Eye (tissue), 1 donor: Measurements from ENCODE around the gene MCTP1.

Experiments
- DNase-seq: peaks from one replicate; pipeline ENCODE4 v3.0.0-alpha.2; 2015

The MCTP1 gene

DNA sequence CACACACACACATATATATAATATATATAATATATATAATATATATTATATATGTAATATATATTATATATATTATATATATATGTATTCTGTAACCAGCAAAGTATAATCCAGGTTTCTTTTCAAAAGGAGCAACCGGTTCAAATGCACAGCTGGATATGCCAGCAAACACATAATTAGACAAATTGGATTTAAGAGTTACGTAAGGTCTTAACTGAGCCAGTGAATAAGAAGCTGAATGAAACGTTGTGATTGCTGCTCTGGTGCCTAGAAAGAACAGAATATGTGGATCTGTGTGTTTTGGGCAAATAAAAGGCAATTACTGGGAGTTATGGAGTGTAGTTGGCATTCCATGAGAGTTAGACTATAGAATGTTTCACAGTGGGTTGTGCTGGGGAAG, 488.3 kb downstream of the MCTP1 start:
- no peak for DNase-seq

DNA sequence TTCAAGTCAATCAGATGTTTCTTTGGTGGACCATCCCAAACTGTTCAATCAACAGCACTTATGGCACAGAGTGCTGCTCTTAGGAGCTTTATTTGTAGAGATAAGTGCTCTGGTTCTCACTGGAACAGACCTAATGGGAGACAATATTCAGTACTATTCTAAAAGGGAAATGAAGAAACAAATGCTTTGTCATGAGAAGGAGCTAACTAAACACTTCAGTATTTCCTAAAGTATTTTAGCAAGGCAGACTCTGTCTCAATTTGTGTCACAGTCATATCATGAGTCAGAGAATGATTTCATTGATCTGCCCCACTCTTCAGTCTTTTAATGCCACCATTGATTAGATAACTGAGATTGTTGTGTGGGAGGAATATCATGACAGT, 491.1 kb downstream of the MCTP1 start:
- DNase-seq = no peak

DNA sequence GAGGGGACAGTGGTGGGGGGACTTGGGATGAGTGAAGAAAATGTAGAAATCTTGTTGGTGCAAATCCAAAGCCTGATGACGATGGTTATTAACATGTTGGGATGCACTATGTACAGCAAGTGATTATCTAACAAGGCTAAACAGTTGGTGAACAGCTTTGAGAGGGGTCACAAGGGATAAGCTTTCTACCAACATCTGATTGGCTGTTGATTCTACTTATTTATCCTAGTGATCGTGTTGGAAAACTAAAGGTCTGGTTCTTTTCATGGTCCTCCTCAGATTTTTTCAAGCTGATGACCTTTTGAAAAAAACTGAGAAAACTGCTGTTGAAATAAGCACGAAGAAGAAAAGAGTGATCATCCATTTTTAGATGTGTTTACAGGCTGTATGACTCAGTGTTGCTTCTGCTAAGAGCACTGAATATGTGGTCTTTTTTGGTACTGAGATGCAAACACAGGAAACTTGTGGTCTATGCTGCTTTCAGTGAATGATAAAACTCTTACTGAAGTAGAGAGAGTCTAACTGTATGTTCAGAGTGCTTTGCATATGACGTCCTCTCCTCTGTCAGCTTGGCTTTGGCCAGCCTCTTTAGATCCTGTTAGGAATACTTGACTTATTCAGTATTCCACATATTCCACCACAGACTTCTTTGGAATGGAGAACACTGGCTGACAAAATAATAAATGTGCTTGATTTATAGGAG, 491.6 kb downstream of the MCTP1 start:
- no peak for DNase-seq

DNA sequence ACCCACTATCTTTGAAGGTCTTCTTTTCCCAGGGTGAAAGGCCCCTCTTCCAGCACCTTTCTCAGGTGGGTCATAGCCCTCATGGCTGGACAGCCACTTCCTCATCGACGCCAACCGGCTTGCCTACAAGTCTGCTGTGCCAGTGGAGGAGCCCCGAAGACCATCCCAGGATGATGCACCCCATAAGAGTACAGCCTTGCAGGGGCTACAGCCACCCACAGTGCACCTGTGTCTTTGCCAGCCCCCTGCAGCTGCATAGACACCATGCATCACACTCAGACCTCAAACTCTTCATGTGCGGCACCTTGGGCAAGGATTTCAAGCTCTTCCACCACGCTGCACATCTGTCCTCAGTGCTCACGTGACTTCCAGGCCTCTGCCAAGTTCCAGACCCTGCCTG, 493.1 kb downstream of the MCTP1 start:
- DNase-seq = no peak

DNA sequence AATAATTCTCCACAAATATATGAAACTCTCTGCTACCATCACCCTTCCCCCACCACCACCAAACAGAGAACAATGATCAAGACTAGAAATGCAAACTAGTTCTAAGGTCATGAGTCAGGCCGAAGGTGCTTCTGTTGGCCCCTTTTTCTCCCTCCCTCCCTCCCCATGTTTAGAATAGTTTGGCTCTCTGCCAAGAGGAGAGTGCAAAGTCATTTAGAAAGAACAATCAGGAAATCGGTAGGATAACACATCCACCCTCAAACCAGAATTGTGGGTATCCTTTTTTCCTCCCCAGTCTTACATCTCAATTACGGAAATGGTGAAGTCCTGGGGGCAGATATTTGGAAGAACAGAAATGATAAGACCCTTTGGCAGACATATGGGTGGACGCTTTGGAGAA, 496.4 kb downstream of the MCTP1 start:
- DNase-seq = no peak

DNA sequence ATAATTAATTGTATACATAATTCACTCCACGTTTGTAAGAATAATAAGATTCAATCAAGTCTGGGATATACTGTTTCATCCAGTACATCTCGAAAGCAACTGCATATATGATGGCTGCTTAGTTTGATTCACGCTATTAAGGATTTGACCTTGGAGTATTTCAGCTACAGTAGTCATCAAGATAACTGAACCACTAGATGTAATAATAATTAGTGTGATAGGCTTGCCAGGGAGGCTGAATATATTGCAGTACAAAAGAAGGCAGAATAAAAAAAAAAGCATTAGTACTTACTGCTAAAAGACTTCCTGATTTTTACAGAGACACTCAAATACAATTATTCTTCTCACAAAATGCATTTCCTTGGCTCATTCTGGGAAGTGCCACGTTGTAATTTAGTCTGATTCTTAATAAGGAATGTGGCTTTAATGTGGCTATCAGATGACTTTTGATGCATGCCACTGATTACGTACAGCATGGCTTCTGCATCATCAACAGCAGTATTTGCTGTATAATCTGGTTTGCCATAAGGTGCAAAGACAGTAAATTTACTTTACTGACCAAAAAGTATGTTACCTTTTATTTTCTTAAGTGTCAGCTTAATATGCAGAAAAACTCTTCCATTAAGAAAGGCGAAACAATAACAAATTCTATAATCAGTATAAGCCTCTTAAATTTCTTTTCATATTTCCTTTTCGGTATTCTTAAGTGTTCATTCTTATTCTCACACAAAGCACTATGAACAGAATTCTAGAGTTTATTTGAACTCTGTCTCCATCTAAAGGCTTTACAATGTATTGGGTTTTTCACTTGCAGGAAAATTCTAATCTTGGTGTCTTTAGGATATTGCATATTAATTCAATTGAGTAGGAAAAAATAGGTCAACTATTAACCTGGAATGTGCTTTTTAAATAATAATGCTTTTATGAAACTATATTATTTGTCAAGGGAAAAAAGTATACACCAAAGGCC, 500.1 kb downstream of the MCTP1 start:
- no peak for DNase-seq

DNA sequence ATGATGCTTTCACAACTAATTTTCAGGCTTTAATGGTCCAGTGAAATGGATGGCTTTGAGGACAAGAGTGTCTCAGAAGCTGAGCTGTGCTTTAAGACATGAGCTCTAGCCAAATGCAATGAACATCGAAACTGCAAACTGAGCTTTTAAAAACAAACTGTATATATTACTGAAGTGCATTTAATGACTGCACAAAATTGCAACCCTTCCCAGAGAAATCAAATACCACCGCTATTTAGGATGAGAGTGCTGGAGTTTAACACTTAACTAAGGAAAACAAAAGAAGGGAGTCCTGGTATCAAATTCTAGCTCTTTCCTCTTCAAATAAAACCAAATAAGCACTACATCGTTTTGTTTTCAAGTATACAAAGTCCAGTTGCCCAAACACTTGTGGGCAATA, 502.5 kb downstream of the MCTP1 start:
- DNase-seq = no peak

DNA sequence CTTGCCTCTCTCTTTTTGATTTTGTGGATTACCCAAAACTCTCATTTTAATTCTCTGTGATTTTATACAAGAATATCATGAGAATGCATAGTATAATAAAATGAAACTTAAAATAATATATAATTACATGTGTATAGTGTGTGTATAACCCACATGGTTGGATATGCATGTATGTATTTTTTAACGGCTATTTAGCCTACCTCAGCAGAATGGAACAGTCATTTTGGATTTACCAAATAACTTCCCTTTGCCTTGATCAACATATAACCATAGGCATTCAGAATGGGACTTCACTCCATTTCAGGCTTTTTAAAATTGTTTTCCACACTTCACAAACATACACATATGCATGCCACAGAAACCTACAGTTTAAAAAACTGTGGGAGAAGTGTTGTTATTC, 505.2 kb downstream of the MCTP1 start:
- DNase-seq = no peak

DNA sequence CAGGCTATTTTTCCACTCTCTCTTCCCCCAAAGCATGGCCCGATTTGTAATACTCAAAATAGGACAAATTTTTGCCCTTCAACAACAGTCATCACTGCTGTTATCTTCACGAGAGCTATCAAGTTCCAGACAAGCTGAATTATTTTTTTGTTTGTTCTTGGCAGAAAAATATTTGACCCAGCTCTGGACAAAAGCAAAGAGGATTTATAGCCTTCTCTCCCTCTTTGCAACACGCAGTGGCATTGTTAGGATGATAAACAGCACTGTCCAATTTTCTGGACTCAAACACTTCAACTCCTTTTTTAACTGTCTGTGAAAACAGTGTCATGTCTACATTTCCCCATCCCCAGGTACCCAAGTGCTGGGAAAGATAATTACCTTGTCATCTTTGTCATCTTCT, 506.2 kb downstream of the MCTP1 start:
- DNase-seq = no peak

DNA sequence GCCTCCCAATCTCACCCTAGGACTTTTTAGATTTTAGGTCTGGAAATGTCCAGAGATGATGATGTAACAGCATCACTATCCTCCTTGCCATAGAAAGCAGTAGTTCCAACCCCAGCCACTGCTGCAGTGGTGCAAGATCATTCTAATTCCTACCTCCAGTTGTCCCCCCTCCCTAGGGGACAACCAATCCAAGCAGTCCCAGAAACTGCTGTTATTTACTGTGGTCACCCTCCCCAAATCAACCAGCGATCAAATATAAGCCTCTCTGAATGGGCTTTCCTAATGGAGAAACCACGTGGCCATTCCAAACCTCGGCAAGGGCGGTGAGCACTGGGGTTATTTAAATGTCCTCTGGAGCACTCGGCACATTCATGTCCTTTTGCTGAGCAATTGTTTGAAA, 506.6 kb downstream of the MCTP1 start:
- no peak for DNase-seq

DNA sequence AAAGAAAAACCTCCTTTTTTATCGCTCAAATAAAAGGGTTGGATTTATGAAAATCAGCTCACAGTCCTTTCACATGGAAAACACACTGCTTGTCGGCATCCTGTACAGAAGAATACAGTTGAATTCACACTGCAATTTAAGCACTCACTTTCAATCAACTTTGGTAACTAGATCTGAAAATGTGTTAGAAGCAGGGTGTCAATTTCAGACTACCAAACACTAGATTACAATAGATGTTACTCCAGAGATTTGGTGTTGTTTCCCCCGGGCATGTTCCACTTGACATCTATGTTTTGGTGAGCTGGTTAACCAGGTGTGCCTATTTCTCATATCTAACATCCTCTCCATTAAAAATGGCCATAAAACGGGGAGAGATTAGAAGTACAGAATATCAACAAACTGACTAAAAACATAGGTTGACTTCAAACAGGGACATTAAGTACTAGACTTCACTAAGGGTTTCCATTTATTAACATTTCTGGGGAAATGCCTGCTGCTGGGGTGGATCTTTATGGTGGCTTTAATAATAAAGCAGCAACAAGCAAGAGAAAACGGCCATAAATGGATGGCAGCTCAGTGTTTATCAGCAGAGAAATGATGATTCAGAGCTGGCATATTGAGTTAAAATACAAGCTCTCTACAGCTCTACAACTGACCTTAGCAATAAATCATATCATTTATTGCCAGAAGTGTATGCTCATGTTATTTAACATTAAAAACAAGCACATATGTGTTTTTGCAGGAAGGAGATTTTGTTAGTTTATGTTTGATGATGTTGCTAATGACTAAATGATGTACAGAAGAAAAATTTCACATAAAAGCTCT, 507.6 kb downstream of the MCTP1 start:
- no peak for DNase-seq

DNA sequence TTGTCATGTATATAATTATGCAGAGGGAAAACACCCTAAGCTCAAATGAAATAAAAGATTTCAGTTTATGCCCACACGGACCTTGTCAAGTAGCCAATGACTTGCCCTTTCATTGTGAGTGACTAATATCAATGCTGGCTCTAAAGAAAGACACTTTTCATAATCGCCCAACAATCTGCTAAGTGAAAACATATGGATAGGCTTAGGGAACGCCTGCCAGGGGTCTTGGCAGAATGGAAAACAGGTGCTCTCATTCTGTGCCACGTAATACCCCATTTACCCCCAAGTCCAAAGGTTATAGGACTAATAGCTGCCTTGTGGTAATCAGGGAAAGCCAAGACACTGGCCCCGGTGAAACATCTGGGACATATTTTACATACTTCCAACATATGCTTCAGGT, 508.7 kb downstream of the MCTP1 start:
- DNase-seq = no peak

DNA sequence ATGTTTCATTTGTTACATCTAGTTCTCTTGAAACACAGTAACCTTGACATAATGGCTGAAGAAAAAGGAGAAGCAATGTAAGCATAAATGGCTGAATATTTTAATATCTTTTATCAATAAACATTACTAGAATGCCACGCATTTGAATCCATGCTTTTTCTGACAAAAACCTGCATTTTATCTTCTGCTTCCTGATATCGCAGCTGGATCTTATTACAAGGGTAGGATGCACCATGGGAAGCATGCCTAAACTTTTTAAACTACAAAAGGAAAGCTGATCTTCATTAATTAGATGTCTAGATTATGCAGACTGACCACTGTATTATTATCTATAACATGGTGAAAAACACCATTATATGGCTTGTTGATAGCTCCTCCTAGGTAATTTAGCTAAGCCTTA, 509.8 kb downstream of the MCTP1 start:
- DNase-seq = no peak

DNA sequence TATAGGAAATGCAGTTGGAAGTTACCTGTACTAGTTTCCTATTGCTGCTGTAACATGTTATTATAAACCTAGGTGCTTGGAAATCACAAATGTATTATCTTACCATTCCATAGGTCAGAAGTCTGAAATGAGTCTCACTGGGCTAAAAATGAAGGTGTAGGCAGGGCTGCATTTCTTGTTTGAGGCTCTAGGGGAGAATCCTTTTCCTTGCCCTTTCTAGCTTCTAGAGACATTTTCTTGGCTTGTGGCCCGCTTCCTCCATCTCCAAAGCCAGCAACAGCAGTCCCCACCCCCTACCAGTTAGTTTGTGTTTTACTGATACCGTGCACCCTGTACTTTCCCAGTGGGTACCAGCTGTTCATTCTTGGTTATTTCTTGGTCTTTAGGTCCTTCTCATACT, 513.2 kb downstream of the MCTP1 start:
- DNase-seq = no peak

DNA sequence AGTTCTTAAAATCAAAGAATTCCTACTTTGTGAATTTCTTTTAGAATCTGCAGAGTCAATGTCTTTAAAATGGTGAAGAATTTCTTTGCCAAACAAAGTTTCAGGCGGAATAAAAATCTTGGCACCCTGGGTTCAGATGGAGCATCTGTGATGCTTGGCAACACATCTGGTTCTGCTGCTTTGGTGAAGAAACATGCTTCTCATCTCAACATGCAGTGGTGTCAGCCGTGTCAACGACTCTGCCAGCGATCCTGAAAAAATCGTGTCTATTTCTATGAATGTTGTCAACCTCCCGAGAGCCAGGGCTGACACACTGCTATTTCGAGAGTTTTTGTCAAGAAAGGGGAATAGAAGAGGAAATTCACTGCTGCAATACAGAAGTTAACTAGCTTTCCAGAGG, 514.9 kb downstream of the MCTP1 start:
- DNase-seq = no peak

DNA sequence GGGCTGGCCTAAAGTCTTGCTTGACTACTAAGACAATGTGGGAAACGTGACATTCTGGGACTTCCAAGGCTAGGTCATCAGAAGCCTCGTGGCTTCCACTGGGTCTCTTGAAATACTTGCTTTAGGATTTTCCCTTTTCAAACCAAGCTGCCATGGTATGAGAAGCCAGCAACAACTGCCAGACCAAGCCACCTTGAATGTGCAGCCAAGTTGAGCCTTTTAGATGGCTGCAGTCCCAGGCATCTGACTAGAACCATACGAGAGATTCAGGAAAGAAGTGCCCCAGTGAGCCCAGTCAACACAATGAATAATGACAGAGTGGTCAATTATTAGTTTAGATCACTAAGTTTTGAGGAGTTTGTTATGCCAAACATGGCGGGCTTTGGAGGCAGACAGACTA, 523.1 kb downstream of the MCTP1 start:
- DNase-seq = no peak

DNA sequence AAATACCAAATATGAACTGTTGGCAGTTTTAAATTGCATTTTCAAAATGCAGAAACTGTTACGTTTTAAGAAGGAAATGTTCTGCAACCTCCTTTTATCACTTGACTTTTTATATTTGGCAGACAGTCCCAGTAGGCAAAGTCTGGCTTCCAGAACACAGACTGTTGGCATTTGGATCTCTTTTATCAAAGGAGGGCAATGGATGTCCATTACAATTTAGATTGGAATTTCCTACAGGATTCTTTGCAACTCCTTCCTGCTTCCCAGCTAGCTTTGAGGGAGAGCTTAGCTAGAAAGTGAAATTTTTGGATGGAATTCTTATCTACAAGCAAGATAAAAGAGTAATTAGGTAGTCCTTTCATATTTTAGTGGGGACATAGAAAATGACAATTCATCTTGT, 523.8 kb downstream of the MCTP1 start:
- DNase-seq = no peak

DNA sequence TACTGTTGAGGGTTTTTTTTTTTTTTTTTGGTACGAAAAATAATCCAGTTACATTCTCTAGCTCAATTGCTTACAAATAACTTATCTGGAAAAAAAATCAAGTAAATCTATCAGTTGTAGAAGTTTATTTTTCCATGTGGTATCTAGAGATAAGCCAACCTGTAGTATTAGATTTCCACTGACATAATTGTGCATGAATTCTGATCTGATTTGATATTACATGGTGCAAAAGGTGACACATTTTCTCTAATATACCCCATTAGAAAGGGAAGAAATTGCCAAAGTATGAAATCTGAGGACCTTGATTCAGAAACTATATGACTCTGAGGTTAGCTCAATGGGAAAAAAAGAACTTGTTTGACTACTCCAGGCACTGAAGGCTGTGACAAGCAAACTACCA, 524.9 kb downstream of the MCTP1 start:
- no peak for DNase-seq

DNA sequence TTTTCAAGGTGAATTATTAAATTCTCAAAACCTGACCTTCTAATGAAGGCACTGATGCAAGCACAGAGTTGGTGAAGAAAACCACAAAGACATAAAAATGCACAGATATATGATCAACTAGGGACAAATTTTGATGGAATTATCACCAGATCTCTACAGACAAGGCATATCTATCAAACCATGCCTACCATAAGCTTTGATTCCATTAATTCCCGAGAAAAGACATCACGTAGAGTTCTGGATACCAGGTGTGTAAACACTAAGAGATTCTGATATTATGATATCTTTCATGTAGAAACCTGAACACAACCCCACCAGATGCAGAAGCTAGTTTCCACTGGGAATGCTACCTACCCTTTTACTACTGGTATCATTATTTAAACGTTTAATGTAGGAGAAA, 525.9 kb downstream of the MCTP1 start:
- DNase-seq = no peak

DNA sequence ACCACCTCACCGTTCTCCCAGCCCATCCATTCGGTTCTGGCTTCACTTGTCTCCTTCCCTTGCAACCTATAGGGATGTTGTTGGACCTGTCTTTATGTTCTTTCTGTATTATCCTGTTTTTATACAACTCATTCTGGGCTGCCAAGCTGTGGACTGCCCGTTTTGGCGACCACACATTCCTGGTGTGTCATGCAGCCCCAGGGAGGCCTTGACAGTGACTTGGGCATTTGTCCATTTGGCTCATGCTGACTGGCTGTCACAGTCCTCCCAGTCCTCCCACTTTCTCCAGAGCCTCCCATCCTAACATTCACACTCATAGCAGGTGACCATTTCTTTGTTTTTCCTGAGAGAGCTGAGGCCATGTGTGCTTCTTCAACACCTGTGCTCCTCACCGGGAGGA, 530.1 kb downstream of the MCTP1 start:
- no peak for DNase-seq

DNA sequence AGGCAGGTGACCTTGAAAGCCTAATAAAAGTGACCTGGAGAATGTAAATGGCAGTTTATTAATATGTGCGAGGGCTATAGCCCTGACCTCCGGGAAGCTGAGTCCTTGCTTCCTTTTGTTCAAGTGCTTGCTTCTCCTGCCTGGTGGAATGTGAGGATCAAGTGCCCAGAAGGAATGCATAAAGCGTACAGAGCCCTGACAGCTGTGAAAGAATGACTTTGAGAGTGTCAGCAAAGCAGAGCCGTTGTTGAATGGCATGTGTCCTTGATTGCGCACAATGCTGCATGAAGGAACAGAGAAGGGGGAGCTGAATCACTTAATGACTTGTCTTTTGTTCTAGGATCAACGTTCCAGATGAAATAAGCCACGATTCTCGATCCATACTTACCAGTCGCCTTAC, 533.4 kb downstream of the MCTP1 start:
- peak; percentile 59 for DNase-seq

DNA sequence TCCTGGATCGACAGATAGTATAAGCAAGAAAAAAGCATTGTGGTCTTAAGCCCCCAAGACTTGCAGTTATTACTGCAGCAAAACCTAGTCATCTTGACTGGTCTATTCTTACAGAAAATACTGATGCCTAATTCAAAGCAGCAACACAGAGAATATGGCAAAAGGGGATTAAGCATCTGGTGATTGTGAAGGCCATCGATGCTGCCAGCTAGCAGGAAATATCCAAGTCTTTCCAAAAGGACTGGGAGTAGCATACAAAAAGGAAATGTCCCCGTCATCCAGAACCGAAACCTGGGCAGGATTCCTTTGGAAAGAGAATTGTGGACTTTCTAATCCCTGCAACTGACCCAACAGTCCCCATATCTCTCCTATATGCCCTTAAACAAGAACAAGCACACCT, 534.2 kb downstream of the MCTP1 start:
- no peak for DNase-seq

DNA sequence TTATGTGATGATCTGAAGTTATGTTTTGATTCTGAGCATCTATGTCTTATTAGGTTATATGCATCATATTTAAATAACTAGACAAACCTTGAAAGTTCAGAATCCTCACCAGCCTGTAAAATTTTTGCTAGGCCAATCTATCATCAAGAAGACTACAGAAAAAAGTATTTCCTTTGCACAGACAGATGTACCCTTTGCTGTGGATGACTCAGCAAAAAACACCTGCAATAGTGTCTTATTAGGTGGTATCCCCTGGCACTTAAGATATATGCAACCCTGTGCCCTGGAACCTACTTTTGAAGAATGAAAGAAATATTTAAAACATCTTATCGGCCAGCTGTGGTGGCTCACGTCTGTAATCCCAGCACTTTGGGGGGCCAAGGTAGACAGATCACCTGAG, 535.9 kb downstream of the MCTP1 start:
- DNase-seq = no peak

DNA sequence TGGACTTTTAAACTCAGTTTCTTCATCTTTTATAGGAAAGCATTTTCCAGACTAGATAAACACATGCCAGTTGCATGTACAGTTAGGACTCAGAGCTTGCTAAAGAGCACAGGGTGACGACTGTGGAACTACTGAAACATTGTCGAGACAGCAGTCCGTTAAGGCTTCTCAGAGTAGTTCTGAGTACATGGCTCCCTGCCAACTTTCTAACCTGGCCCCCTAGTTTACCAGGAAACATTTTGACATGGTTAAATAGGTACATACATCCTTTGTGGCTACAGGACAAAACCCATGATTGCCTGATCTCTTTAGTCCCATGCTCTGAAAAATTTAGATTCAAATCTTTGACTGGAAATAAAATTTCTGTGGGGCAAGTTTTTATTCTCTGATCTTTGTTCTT, 536.7 kb downstream of the MCTP1 start:
- no peak for DNase-seq
